Testis (tissue), 5 donors: ENCODE measurements around the gene COA4. TPM values are rescaled to one million over a fixed set of nuclear protein-coding genes. Genes with fewer than 3 reads are reported as not detected.

Experiments used
- DNase-seq: peaks from one replicate; pipeline ENCODE4 v3.0.0-alpha.2; 2019
- H3K27ac ChIP-seq, 2 donors: fragments of 200-600 bp; sonication (generic); one replicate each; pipeline ENCODE4 v1.5.1; 2019
- H3K27me3 ChIP-seq: fragments of 200-600 bp; sonication (generic); one replicate; pipeline ENCODE4 v1.5.1; 2019
- H3K36me3 ChIP-seq: fragments of 200-600 bp; sonication (generic); one replicate; pipeline ENCODE4 v1.5.1; 2017; ENCODE audit warnings: low read depth; ENCODE audit errors: missing control alignments
- H3K4me1 ChIP-seq: fragments of 200-600 bp; sonication (generic); one replicate; pipeline ENCODE4 v1.5.1; 2019
- H3K4me3 ChIP-seq, 2 donors: fragments of 200-600 bp; sonication (generic); one replicate each; pipeline ENCODE4 v1.5.1; 2017 to 2019
- H3K9me3 ChIP-seq: fragments of 200-600 bp; sonication (generic); one replicate; pipeline ENCODE4 v1.5.1; 2017
- CTCF ChIP-seq, 3 experiments: fragments of 450-650 bp in 2 of 3; fragments of 200-600 bp in 1 of 3; sonication (generic) in 1 of 3; IDR thresholded peaks; one replicate each; pipeline ENCODE4 v1.5.1; 2016 to 2019; ENCODE audit warnings: antibody characterized with exemption in 3 of 3, mild to moderate bottlenecking in 2 of 3, moderate library complexity in 1 of 3
- POLR2A ChIP-seq: fragments of 450-650 bp; IDR thresholded peaks from one replicate; pipeline ENCODE4 v1.6.1; 2017; ENCODE audit warnings: antibody characterized with exemption, mild to moderate bottlenecking, moderate library complexity
- WGBS, 2 donors: methylation state at CpG; one replicate each; pipeline ENCODE4 v1.1.5; 2018; 5-methylcytosine and 5-hydroxymethylcytosine counted together
- intact Hi-C: fragments of 100-400 bp; cut with DNase I; formaldehyde crosslinking; loops from one replicate; pipeline ENCODE4 v1.15.1; 2023; ENCODE audit warnings: low total_unique reads
- long read RNA-seq, 2 donors: transcript quantifications; one replicate each; lab custom pipeline, GENCODE V29; 2026
- polyA plus RNA-seq: library from polyadenylated mRNA; stranded (reverse); fragments of 350-450 nt; fragmentation: Illumina TruSeq; extraction: RNeasy Lipid Tissue Mini Kit (QIAGEN cat#74804); gene quantifications from one replicate; pipeline ENCODE4 v1.2.3, GENCODE V29; 2014; ENCODE audit warnings: low read depth, low replicate concordance; ENCODE audit not compliant: insufficient read depth
- total RNA-seq, 2 donors: library from RNA; depleted of rRNA; stranded (reverse); fragments of >200 nt; gene quantifications; one replicate each; pipeline ENCODE4 v1.2.3, GENCODE V29; 2016

The COA4 gene
- 10 to 100 TPM; 60.5 to 69.4 TPM for total RNA-seq
- polyA plus RNA-seq, result 76.5 TPM
- long read RNA-seq, donor 1, transcript COA4-201 (2 exons, 960 nt), result major isoform, 43 of 43 reads
- long read RNA-seq, donor 1, partial matches to known transcripts, result 0 of 43 reads
- long read RNA-seq, donor 1, other reads (novel, unspliced or antisense), result 0 of 43 reads
- long read RNA-seq, donor 2, transcript COA4-201 (2 exons, 960 nt), result major isoform, 37 of 45 reads
- long read RNA-seq, donor 2, partial matches to known transcripts, result 8 of 45 reads
- long read RNA-seq, donor 2, other reads (novel, unspliced or antisense), result 0 of 45 reads

- Histone ChIP-seq H3K4me3 (peak within 1 kb of the TSS; percentile 74 to 76), H3K4me1 (peaks cover 11% of the 10 kb centered on the region), H3K36me3 (no peaks in the 10 kb centered on the region), H3K27ac (peak within 1 kb of the TSS; percentile 76 to 88), H3K9me3 (no peaks in the 10 kb centered on the region), H3K27me3 (no peaks in the 10 kb centered on the region)
- intact Hi-C loops, result no loop called here
- WGBS, 2 donors, result 0% methylated on average over 45 to 57 of the region's 57 CpGs
- peak; percentile 97 for DNase-seq
- TF ChIP-seq POLR2A (no peak), CTCF (IDR thresholded peaks at IDR 0.05) (no peak)
These were observed at the start of gene COA4, which contains the start of gene PAAF1 for GRCh38 chr11:73876424-73877310. TSS of gene COA4 (minus strand) at chr11:73876846. CDS start at chr11:73873378, 3,468 bp downstream. TSS of gene PAAF1 (plus strand) at chr11:73876999. CDS start at chr11:73877022, 23 bp downstream.

GRCh38 chr11:73921180-73921579, 44.5 kb upstream of the COA4 start:
- no peaks in the 10 kb centered on the region for H3K4me1 ChIP-seq
- no peak overlapping the region for H3K27ac ChIP-seq
- no peaks in the 10 kb centered on the region for H3K36me3 ChIP-seq
- TF ChIP-seq POLR2A, result no peak
- no peak for TF ChIP-seq CTCF (IDR thresholded peaks at IDR 0.05)
- intact Hi-C loops, result no loop called here
- no peaks in the 10 kb centered on the region for H3K9me3 ChIP-seq
- no peak for DNase-seq
- 96 to 98% methylated on average over 4 of the region's 4 CpGs for WGBS, 2 donors
- no peaks in the 10 kb centered on the region for H3K27me3 ChIP-seq
- no peak overlapping the region for H3K4me3 ChIP-seq

- Histone ChIP-seq H3K4me3 (no peak overlapping the region), H3K27ac (no peak overlapping the region), H3K27me3 (no peaks in the 10 kb centered on the region), H3K9me3 (no peaks in the 10 kb centered on the region), H3K4me1 (no peaks in the 10 kb centered on the region), H3K36me3 (no peaks in the 10 kb centered on the region)
- intact Hi-C loops, result no loop called here
- no peak for TF ChIP-seq CTCF (IDR thresholded peaks at IDR 0.05)
- 45 to 65% methylated on average over 1 of the region's 1 CpG for WGBS, 2 donors
- no peak for DNase-seq
These were observed 39.8 kb upstream of the COA4 start for GRCh38 chr11:73916435-73916834.

GRCh38 chr11:73914284-73914683, 37.6 kb upstream of the COA4 start:
- H3K4me3 ChIP-seq, result no peak overlapping the region
- H3K27ac ChIP-seq, result no peak overlapping the region
- TF ChIP-seq CTCF (IDR thresholded peaks at IDR 0.05) (no peak), POLR2A (no peak)
- H3K36me3 ChIP-seq, result no peaks in the 10 kb centered on the region
- intact Hi-C loops, result no loop called here
- no peaks in the 10 kb centered on the region for H3K9me3 ChIP-seq
- H3K27me3 ChIP-seq, result no peaks in the 10 kb centered on the region
- no peaks in the 10 kb centered on the region for H3K4me1 ChIP-seq
- no peak for DNase-seq
- 84 to 85% methylated on average over 4 of the region's 4 CpGs for WGBS, 2 donors
